Spinal cord (tissue), 10 donors: ENCODE results near the gene GDF3. TPM values are rescaled to one million over a fixed set of nuclear protein-coding genes. Genes with fewer than 3 reads are reported as not detected.
"Not testable (repeated sequence)": the region's sequence is repeated elsewhere in the genome, so short reads cannot be mapped to it uniquely, and the experiment has no call there.

Source experiments
- DNase-seq, 6 donors: peaks; one replicate each; pipeline versions ENCODE4 v3.0.0 to v3.0.0-alpha.2; 2013 to 2015; ENCODE audit warnings: low spot score in 6 of 6, low read depth in 4 of 6
- H3K27ac ChIP-seq: one replicate; pipeline ENCODE4 v1.5.1; 2013; ENCODE audit warnings: low read depth, low read length, control low read depth
- H3K27me3 ChIP-seq: one replicate; pipeline ENCODE4 v1.6.1; 2013; ENCODE audit warnings: low read length; ENCODE audit not compliant: control insufficient read depth, insufficient read depth
- H3K36me3 ChIP-seq: one replicate; pipeline ENCODE4 v1.6.1; 2013; ENCODE audit warnings: low read length; ENCODE audit not compliant: control insufficient read depth, insufficient read depth
- H3K4me1 ChIP-seq: one replicate; pipeline ENCODE4 v1.6.1; 2013; ENCODE audit warnings: low read length; ENCODE audit not compliant: control insufficient read depth, insufficient read depth
- H3K4me3 ChIP-seq: one replicate; pipeline ENCODE4 v1.5.1; 2013; ENCODE audit warnings: low read depth, low read length, control low read depth
- H3K9me3 ChIP-seq: one replicate; pipeline ENCODE4 v1.6.1; 2013; ENCODE audit warnings: low read length; ENCODE audit not compliant: control insufficient read depth, insufficient read depth
- WGBS: methylation state at CpG from one replicate; pipeline ENCODE4 v1.1.5; 2013; ENCODE audit warnings: missing lambda C conversion rate; ENCODE audit not compliant: insufficient coverage; 5-methylcytosine and 5-hydroxymethylcytosine counted together
- polyA plus RNA-seq, 2 donors: library from polyadenylated mRNA; unstranded; fragments of 120-200 nt; gene quantifications; one replicate each; pipeline ENCODE4 v1.2.1, GENCODE V29; 2013; ENCODE audit not compliant: insufficient read length in 2 of 2
- total RNA-seq, 2 donors: library from RNA; depleted of rRNA in 1 of 2; stranded (reverse); fragments of 120-200 nt in 1 of 2; fragments of >200 nt in 1 of 2; gene quantifications; one replicate each; pipeline versions ENCODE4 v1.2.3 to v1.2.4, GENCODE V29; 2013 to 2014
- donor health status: healthy.

Gene GDF3
- total and polyA plus RNA-seq, 4 donors: 0.12 to 1.1 (median 0.28) TPM; not detected in 1

DNA sequence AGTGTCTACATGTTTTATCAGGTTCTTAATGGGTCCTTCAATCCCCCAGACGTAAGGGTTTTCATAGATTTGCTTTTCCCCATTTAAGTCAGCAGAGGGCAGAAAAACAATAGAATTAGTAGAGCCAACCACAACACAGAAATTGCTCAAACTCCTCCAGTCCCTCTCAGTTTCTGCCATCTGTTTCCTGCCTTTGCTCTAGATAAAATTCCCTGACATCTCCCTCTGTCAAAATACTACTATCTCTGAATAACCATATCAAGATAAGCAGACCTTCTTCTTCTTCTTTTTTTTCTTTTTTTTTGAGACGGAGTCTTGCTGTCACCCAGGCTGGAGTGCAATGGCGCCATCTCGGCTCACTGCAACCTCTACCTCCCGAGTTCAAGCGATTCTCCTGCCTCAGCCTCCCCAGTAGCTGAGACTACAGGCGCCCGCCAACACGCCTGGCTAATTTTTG is 18.1 kb downstream of the GDF3 start:
- whole genome bisulfite sequencing: 62% methylated on average over 3 of the region's 9 CpGs
- H3K36me3 ChIP-seq, H3K27ac ChIP-seq, H3K4me1 ChIP-seq, H3K27me3 ChIP-seq, H3K9me3 ChIP-seq, H3K4me3 ChIP-seq: not testable (repeated sequence)
- DNase-seq: peak in 4 of 6 donors; percentile 29 to 84 (median 56)

DNA sequence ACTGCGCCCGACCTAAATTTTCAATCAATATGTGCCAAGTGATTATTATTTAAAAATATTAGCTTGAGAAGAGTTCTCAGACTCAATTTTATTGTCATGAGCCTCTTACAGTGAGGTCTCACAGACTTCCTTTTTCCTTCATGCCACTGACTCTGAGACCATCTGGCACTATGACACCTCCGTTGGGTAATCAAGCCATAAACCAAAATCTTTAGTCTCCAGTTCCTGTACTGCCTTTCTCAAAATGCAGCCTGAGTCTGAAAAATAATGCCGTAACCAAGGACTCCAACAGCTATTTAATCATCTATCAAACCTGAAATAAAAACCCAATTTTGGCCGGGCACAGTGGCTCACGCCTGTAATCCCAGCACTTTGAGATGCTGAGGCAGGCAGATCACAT is 20.1 kb downstream of the GDF3 start:
- not testable (repeated sequence) for H3K9me3 ChIP-seq, H3K27ac ChIP-seq, H3K4me3 ChIP-seq, H3K36me3 ChIP-seq, H3K4me1 ChIP-seq, H3K27me3 ChIP-seq, DNase-seq
- WGBS: 52% methylated on average over 4 of the region's 6 CpGs

DNA sequence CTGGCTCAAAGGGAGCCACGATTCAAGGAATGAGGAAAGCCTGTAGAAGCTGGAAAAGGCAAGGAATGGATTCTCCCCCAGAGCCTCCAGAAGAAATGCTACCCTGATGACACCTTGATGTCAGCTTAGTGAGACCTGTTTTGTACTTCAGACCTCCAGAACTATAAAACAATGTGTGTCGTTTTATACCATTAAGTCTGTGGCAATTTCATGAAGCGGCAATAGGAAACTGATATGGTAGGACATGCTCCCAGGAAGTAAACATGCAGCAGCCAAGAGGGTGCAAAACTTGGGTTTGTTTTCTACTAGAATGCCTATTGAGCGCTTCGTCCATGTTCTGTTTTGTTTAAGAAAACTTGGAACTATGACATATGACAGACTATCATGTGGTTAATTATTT is 27.4 kb downstream of the GDF3 start:
- no peak overlapping the region for H3K4me3 ChIP-seq
- H3K4me1 ChIP-seq: no peaks in the 10 kb centered on the region
- DNase-seq: no peak
- H3K27ac ChIP-seq: no peak overlapping the region
- no peaks in the 10 kb centered on the region for H3K27me3 ChIP-seq
- H3K9me3 ChIP-seq: no peaks in the 10 kb centered on the region
- H3K36me3 ChIP-seq: no peaks in the 10 kb centered on the region
- 86% methylated on average over 2 of the region's 5 CpGs for WGBS

DNA sequence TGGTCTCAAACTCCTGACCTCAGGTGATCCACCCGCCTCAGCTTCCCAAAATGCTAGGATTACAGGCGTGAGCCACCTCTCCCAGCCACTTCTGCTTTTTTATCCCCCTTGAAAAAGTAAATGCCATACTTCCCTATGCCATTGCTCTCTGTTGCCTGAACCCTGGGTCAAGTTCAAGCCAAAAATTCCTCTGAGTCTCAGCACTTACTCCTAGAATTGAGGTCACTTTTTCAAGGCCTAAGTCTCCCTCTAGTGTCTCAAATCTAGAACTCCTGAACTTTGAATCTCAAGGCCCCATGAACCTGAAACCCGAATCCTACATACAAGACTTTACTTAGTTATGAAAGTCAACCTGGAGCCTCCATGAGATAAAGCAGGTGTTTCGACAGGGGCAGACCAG is 28.4 kb downstream of the GDF3 start:
- no peak overlapping the region for H3K27ac ChIP-seq
- no peaks in the 10 kb centered on the region for H3K4me1 ChIP-seq
- WGBS: 96% methylated on average over 2 of the region's 4 CpGs
- H3K9me3 ChIP-seq: no peaks in the 10 kb centered on the region
- H3K27me3 ChIP-seq: no peaks in the 10 kb centered on the region
- H3K4me3 ChIP-seq: no peak overlapping the region
- DNase-seq: no peak
- H3K36me3 ChIP-seq: no peaks in the 10 kb centered on the region

DNA sequence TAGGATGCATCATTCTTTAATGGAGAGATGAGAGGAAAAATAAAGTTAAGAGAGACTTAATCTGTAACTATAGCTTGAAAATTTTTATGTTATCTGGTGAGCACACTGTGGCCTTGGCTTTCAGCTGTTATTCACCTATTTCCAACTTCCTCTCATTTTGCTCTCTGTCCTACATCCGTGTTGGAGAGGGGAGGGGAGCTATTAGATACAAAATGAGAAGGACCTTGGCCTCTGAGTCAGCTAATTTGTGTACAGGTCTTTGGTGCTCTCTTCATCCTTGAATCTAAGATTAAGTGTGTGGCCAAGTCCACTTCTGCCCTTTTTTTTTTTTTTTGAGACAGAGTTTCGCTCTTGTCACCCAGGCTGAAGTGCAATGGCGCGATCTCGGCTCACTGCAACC is 29.0 kb downstream of the GDF3 start:
- WGBS: no CpG with 5 or more reads among the region's 5 CpGs
- H3K36me3 ChIP-seq: no peaks in the 10 kb centered on the region
- H3K27me3 ChIP-seq: no peaks in the 10 kb centered on the region
- no peak overlapping the region for H3K4me3 ChIP-seq
- H3K4me1 ChIP-seq: no peaks in the 10 kb centered on the region
- DNase-seq: no peak
- H3K27ac ChIP-seq: no peak overlapping the region
- no peaks in the 10 kb centered on the region for H3K9me3 ChIP-seq

DNA sequence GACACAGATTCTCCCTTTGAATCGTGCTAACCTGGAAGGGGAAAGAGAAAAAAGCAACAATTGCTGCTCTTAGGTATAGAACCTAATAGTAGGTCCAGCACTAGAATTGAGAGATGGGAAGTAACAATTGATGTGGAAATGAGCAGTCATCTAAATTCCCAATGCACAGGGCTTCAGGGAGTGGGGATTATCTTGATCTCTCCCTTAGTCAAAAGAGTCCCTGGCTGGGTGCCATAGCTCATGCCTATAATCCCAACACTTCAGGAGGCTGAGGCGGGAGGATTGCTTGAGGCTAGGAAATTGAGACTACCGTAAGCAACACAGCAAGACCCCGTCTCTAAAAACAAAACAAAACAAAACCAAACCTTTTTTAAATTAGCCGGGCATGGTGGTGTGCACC is 33.8 kb downstream of the GDF3 start:
- no peaks in the 10 kb centered on the region for H3K4me1 ChIP-seq

DNA sequence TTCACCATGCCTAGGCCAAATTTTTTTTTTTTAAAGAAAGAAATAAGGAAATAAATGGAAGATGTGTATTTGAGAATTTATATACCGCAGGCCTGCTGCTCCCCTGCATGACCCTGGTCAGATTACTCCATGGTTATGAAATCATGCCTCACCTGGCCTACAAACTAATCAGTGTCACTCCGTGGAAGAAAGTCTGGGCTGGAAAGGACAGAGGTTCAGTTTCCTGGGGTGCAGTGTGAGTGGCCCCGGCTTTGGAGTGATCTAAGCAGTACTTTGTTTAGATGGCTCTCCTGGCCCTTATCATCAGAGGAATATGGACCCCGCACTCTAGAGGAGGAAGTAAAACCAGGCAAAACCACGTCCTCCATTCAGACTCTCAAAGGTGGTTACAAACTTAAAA is 39.5 kb downstream of the GDF3 start:
- no peak for DNase-seq
- Histone ChIP-seq H3K27me3 (no peaks in the 10 kb centered on the region), H3K4me1 (no peaks in the 10 kb centered on the region), H3K9me3 (no peaks in the 10 kb centered on the region), H3K27ac (no peak overlapping the region), H3K36me3 (no peaks in the 10 kb centered on the region), H3K4me3 (no peak overlapping the region)
- 95% methylated on average over 5 of the region's 5 CpGs for WGBS

More for the DNA sequence above, 33.8 kb downstream of the GDF3 start:
- Histone ChIP-seq H3K36me3 (no peaks in the 10 kb centered on the region), H3K9me3 (no peaks in the 10 kb centered on the region), H3K27me3 (no peaks in the 10 kb centered on the region), H3K27ac (no peak overlapping the region), H3K4me3 (no peak overlapping the region)
- WGBS: 83% methylated on average over 1 of the region's 5 CpGs
- DNase-seq: no peak

DNA sequence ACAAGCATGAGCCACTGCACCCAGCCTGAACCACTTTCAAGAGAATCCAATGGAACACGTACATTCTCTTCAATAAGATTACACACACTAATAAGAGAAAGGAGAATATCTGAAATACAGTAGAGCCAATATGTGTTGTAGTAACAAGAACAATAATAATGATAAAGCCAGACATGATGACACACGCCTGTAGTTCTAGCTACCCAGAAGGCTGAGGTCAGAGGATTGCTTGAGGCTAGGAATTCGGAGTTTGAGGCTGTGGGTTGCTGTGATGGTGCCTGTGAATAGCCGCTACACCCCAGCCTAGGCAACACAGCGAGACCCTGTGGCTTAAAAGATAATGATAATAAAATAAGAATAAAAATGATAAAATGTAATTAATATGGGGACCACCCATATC is 45.5 kb downstream of the GDF3 start:
- H3K4me3 ChIP-seq: no peak overlapping the region
- H3K27me3 ChIP-seq: no peaks in the 10 kb centered on the region
- no peaks in the 10 kb centered on the region for H3K9me3 ChIP-seq
- WGBS: 90% methylated on average over 2 of the region's 5 CpGs
- no peaks in the 10 kb centered on the region for H3K4me1 ChIP-seq
- no peak overlapping the region for H3K27ac ChIP-seq
- no peaks in the 10 kb centered on the region for H3K36me3 ChIP-seq
- DNase-seq: no peak

DNA sequence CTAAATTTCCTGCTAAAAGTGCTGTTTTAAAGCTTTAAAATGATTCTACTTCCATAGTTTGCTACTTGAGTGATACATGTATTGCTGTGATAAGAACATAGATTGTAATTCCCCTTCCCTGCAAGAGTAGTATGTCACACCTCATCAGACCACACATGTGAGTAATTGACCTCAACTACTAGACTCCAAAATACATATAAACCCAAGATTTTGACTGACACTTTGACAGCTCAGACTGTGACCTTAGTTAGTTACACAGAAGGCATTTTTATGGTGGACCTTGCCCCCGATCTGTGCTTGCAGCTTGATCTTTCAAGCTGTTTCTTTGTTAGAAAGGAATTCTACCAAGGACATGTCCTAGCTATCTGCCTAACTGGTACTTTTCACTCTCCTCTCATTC is 48.5 kb downstream of the GDF3 start:
- Histone ChIP-seq H3K27ac (no peak overlapping the region), H3K27me3 (no peaks in the 10 kb centered on the region), H3K4me3 (no peak overlapping the region), H3K4me1 (no peaks in the 10 kb centered on the region), H3K36me3 (no peaks in the 10 kb centered on the region), H3K9me3 (no peaks in the 10 kb centered on the region)
- no CpG with 5 or more reads among the region's 1 CpG for WGBS
- no peak for DNase-seq

DNA sequence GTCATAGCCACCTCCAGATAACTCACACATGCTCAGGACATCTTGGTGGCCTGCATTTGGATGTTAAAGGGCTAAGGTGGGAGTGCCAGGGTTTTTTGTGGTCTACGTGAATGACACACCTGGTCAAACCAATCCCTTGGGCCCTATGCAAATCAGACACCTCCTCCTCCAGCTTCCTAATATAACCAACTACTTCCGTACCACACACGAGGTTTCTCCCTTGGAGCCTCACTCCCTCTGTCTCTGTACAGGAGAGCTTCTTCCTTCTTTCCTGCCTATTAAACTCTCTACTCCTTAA is 49.4 kb downstream of the GDF3 start:
- Histone ChIP-seq H3K4me1 (no peaks in the 10 kb centered on the region), H3K36me3 (no peaks in the 10 kb centered on the region), H3K4me3 (no peak overlapping the region), H3K9me3 (no peaks in the 10 kb centered on the region), H3K27me3 (no peaks in the 10 kb centered on the region), H3K27ac (no peak overlapping the region)
- WGBS: 63% methylated on average over 2 of the region's 3 CpGs
- DNase-seq: no peak
